DOHH2 (cell line): ENCODE measurements around the gene CDT1.

Experiments used
- CTCF ChIP-seq: fragments of 200-600 bp; sonication (generic); IDR thresholded peaks from one replicate; pipeline ENCODE4 v1.5.1; 2014; ENCODE audit warnings: antibody characterized with exemption, mild to moderate bottlenecking, low read depth, low read length; ENCODE audit not compliant: poor library complexity, severe bottlenecking
- EZH2phosphoT487 ChIP-seq: fragments of 200-600 bp; sonication (generic); IDR thresholded peaks from 2 replicates; pipeline ENCODE4 v1.6.1; 2017; ENCODE audit warnings: borderline replicate concordance, mild to moderate bottlenecking, antibody characterized with exemption, low read length, moderate library complexity, mixed read lengths

- no peak for TF ChIP-seq CTCF
- TF ChIP-seq EZH2phosphoT487: no peak
Measured at GRCh38 chr16:88768071-88768783, 35.4 kb upstream of the CDT1 start.
